HG03460 (cell line): ENCODE results near the gene ARIH1.

Experiments used
- ATAC-seq: cut with Tn5 transposase; IDR thresholded peaks from one replicate; pipeline ENCODE4 v1.9.1; 2021; ENCODE audit not compliant: unreplicated experiment

ARIH1 gene

DNA sequence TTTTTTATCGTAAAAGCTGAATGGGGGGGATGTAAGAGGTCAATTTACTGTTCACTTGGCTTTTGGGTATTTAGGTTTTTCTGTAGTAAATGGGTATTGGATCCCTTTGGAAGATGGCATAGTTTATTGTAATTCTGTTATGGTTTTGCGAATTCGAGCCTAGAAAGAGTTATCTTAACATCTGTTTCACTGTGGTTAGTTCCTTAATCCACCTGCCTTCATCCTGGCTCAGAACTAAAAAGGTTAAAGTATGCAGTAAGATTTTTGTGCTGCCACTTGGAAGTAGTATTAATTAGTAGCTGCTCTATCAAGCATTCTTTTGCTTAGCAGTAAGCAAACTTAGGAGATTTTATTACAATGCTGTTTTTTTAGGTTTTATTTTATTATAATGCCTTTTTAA, 62.4 kb downstream of the ARIH1 start:
- no peak for ATAC-seq

- no peak for ATAC-seq
These were observed 64.8 kb downstream of the ARIH1 start for GRCh38 chr15:72538931-72539330.

- no peak for ATAC-seq
These were observed 66.6 kb downstream of the ARIH1 start for GRCh38 chr15:72540606-72541237.

GRCh38 chr15:72541674-72542073, 67.5 kb downstream of the ARIH1 start:
- ATAC-seq = no peak

DNA sequence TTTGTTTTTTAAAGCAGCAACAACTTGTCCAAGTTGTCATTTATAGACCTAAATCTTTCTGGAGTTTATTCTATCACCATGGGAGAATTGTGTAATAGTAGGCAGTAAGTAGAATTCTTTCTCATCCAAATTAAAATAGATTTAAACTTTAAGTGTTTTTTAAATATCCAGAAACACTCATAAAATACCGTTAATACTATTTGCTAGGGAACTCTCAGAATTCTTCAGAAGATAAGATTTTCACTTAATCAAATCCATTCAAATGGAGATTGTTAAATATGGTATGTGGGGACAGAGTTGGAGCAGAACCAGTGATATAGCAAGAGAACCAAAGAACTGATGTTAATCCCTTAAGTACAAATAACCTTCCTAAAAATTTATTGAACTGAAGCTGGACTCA, 71.0 kb downstream of the ARIH1 start:
- ATAC-seq = no peak

- no peak for ATAC-seq
These were observed 80.6 kb downstream of the ARIH1 start for GRCh38 chr15:72554471-72555425.

DNA sequence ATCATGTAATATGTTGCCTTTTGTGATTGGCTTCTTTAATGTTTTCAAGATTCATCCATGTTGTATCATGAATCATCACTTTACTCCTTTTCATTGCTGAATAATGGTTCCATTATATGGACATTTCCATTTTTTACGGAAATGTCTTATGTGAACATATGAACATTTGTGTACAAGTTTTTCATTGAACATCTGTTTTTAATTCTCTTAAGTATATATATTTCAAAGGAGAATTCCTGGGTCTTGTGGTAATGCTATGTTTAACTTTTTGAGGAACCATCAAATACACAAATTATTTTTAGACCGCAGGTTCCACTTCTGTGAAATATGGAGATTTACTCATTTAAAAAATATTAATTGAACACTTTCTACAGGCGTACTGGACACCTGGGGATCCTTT, 85.7 kb downstream of the ARIH1 start:
- ATAC-seq = no peak

- no peak for ATAC-seq
These were observed 86.3 kb downstream of the ARIH1 start for GRCh38 chr15:72560458-72560857.

DNA sequence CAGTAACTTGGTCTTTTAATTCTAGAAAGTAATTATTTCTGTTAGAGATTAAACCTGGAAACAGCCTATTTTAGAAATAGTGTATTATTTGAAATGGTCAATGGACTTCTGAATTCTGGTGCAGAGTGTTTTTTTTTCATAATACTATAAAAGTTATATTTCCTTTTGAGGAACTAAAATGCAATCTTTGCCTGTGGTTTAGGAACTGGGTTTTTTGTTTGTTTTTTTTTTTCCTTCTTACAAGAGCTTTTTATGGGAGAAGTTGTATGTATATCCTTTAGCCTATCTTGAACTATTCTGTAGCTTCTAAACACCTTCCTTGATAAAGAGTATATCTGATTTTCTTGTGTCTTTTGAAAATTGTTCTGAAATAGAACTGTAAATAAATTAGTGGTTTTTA, 88.3 kb downstream of the ARIH1 start:
- no peak for ATAC-seq

- ATAC-seq = no peak
These were observed 88.7 kb downstream of the ARIH1 start for GRCh38 chr15:72562878-72563277.

DNA sequence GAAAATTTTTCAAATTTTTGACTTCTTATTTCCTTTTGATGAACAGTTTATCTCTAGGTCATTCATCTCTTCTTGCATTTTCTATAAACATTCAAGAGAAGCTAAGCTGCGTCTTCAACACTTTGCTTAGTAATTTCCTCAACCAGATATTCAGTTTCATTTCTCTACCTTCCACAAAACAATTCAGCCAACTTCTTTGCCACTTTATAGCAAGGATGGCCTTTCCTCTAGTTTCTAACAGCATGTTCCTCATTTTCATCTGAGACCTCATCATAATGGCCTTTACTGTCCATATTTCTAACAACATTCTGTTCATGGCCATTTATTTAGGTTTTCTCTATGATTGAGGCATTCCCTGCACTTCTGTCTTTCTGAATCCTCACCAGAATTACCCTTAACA, 90.0 kb downstream of the ARIH1 start:
- no peak for ATAC-seq

- ATAC-seq = no peak
These were observed 92.8 kb downstream of the ARIH1 start for GRCh38 chr15:72566973-72567372.

GRCh38 chr15:72570059-72570458, 95.9 kb downstream of the ARIH1 start:
- no peak for ATAC-seq

- no peak for ATAC-seq
These were observed 105.7 kb downstream of the ARIH1 start for GRCh38 chr15:72579814-72580213.

DNA sequence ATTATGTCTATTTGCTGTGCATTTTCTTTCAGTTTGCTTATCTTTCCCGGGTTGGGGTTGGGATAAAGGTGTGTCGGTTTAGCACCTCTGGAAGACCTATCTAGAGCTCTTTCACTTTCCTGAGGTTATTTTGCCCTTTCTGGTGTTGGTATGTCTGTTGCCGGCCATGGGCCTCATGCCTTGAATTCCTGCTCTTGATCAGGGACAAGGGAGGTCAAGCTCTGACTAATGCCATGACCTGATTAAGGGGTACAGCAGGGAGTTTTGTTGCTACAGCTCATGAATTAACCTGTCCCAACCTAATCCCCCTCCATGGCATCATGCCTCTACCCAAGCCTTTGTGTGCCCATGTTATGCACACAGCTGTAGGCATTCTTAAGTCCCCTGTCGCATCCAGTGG, 109.9 kb downstream of the ARIH1 start:
- ATAC-seq = no peak

DNA sequence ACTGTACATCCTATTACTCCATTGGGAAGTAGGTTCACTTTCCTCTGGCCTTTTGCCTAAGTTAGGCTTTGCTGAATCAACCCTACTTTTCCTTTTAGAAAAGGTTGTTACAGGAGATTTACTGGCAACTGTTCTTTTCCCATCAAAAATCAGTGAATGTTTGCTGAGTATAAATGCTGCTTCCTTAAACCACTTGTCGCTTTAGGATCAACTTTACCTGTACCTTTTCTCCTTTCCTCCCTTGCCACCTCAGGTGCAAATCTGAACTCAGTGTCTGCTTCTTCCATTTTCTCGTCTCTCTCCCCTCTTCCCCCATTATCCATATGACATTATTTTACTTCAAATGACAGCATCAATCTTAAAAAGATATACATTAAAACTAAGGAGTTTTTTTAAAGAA, 110.9 kb downstream of the ARIH1 start:
- ATAC-seq = no peak

- ATAC-seq = no peak
These were observed 111.4 kb downstream of the ARIH1 start for GRCh38 chr15:72585476-72586058.

DNA sequence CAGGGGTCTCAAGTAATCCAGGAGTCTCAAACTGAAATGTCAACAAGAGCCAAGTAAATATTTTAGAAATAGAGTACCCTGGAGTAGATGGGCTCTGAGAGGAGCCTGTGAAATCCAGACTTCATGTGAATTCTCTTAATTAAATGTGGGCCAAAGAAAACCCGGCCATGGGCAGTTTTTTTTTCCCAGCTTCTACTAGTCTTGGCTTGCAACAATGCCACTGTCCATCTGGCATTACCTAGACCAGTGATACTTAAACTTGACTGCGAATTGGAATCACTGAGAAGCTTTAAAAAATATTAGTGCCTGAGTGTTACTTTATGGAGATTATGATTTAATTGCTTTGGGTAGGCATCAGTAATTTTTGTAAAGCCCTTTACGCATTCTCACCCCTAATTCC, 114.0 kb downstream of the ARIH1 start:
- ATAC-seq = no peak

DNA sequence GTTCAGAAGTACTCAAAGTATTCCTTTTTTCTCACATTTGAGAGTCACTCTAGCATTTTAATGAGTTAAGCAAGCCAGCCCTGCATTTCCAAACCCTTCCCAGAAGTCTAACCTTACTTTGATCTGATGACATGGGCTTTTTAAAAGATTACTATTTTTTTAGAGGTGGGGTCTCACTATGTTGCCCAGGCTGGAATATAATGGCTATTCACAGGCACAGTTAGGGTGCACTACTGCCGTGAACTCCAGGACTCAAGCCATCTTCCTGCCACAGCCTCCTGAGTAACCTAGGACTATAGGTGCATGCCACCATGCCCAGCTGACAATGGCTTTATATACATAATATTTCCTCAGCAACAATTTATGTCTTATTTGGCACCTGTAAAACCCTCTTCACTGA, 116.3 kb downstream of the ARIH1 start:
- ATAC-seq = no peak

- no peak for ATAC-seq
These were observed 117.2 kb downstream of the ARIH1 start for GRCh38 chr15:72591361-72591760.

- no peak for ATAC-seq
These were observed 118.0 kb downstream of the ARIH1 start for GRCh38 chr15:72592097-72592496.

GRCh38 chr15:72592676-72593075, 118.5 kb downstream of the ARIH1 start:
- ATAC-seq = no peak
